ENCODE results near the gene BABAM2. TPM values are rescaled to one million over a fixed set of nuclear protein-coding genes. Genes with fewer than 3 reads are reported as not detected.
A peak's percentile ranks its signal among the peaks of the same experiment; 100 is the strongest.

BABAM2 gene
- total RNA-seq, 6 experiments from 2014 or later, result 17.1 to 39.4 (median 25.5) TPM

DNA sequence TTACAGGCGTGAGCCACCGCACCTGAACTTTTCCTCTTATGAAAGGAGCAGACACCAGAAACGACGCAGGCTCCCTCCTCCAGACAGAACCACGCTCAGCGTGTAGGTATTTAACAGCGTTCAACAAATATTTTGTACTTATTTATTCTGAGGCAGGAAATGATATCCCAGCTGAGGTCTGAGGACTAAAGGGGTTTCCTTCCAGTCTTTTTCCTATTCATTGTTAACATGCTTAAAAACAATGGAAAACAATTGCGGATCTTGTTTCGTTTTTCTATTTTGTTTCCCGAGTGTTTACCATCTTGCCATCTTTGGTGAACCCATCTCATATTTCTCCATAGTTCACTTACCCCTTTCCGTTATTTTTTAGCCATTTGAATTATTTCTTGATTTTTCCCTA, 458.4 kb downstream of the BABAM2 start:
- H3K4me1 ChIP-seq, result peaks cover 0 to 15% (median 6%) of the 10 kb centered on the region in 4 donors
- no peaks in the 10 kb centered on the region for H3K9me3 ChIP-seq
- intact Hi-C loops (cut with DNase I), result no loop called here
- DNase-seq, result no peak
- WGBS (ENCODE audit: insufficient coverage, low coverage, low lambda C conversion rate, missing lambda C conversion rate), result 80% methylated on average over 4 of the region's 11 CpGs
- H3K27ac ChIP-seq, result no peak overlapping the region
- no peaks in the 10 kb centered on the region for H3K27me3 ChIP-seq
- no peak overlapping the region for H3K4me3 ChIP-seq
- TF ChIP-seq POLR2A (IDR thresholded peaks at IDR 0.05), result no peak
- TF ChIP-seq, protein P1, sequence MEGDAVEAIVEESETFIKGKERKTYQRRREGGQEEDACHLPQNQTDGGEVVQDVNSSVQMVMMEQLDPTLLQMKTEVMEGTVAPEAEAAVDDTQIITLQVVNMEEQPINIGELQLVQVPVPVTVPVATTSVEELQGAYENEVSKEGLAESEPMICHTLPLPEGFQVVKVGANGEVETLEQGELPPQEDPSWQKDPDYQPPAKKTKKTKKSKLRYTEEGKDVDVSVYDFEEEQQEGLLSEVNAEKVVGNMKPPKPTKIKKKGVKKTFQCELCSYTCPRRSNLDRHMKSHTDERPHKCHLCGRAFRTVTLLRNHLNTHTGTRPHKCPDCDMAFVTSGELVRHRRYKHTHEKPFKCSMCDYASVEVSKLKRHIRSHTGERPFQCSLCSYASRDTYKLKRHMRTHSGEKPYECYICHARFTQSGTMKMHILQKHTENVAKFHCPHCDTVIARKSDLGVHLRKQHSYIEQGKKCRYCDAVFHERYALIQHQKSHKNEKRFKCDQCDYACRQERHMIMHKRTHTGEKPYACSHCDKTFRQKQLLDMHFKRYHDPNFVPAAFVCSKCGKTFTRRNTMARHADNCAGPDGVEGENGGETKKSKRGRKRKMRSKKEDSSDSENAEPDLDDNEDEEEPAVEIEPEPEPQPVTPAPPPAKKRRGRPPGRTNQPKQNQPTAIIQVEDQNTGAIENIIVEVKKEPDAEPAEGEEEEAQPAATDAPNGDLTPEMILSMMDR (IDR thresholded peaks at IDR 0.05), result no peak
- ATAC-seq, result no peak
- H3K36me3 ChIP-seq, result no peaks in the 10 kb centered on the region

DNA sequence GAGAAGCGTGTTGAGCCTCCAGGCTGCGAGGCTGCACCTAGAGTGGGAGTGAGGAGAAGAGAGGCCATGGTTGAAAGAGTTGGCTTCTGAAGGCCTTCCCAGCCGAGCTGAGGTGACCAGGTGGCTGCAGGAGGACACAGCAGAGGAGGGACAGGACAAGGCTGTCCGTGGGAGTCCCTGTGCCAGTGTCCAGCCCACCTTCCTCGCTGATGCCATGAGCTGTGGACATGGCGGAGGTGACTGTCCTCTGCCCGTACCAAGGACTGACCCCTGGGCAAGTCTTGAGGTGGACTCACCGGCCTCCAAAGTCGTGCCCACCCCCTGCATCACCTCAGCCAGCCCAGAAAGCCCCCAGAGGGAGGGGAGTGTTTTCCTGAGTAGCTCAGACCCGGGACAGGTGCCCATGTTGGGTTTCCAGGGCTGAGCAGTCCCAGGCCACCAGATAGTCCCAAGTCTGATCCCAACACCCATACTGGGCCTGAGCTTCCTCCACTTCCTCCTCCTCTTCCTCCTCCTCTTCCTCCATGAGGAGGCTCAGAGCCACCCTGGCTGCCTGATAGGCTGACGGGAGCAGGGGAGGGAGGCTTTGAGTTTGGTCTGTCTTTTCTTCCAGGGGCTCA, 459.1 kb downstream of the BABAM2 start:
- H3K4me3 ChIP-seq, result no peak overlapping the region
- no peaks in the 10 kb centered on the region for H3K27me3 ChIP-seq
- ATAC-seq, result no peak
- 75% methylated on average over 4 of the region's 11 CpGs for whole genome bisulfite sequencing (ENCODE audit: insufficient coverage, low coverage, low lambda C conversion rate, missing lambda C conversion rate)
- TF ChIP-seq, protein P1 (IDR thresholded peaks at IDR 0.05), result no peak
- TF ChIP-seq POLR2A (IDR thresholded peaks at IDR 0.05), result no peak
- intact Hi-C loops (cut with DNase I), result no loop called here
- no peak overlapping the region for H3K27ac ChIP-seq
- H3K9me3 ChIP-seq, result no peaks in the 10 kb centered on the region
- H3K4me1 ChIP-seq, result peaks cover 0 to 11% (median 5%) of the 10 kb centered on the region in 4 donors
- peak in 2 of 3 donors; percentile 14 to 48 for DNase-seq
- H3K36me3 ChIP-seq, result no peaks in the 10 kb centered on the region

DNA sequence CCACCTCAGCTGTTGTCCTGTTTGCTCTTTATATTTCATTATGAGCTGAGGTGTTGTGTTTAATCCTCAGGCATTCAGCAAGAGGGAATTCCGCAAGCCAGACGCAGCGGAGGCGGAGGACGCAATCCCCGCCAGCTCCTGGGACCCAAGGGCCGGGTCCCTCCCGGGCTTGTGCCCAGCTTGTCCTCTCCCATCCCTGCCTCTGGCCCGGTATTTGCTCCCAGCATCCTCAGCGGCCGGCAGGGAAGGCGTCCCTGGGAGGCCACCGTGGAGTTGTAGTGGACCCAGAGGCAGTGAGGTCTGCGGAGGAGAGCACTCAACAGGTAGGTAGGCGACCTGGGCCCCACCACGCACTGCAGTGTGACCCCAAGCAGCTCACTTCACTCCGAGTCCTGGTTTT, 459.7 kb downstream of the BABAM2 start:
- 98% methylated on average over 8 of the region's 17 CpGs for WGBS (ENCODE audit: insufficient coverage, low coverage, low lambda C conversion rate, missing lambda C conversion rate)
- no peak for TF ChIP-seq POLR2A (IDR thresholded peaks at IDR 0.05)
- TF ChIP-seq, protein P1 (IDR thresholded peaks at IDR 0.05), result no peak
- no peak overlapping the region for H3K27ac ChIP-seq
- intact Hi-C loops (cut with DNase I), result no loop called here
- ATAC-seq, result no peak
- no peaks in the 10 kb centered on the region for H3K36me3 ChIP-seq
- no peaks in the 10 kb centered on the region for H3K9me3 ChIP-seq
- no peak overlapping the region for H3K4me3 ChIP-seq
- no peaks in the 10 kb centered on the region for H3K27me3 ChIP-seq
- peaks cover 0 to 10% (median 4%) of the 10 kb centered on the region in 4 donors for H3K4me1 ChIP-seq
- peak in 1 of 3 donors; percentile 32 for DNase-seq

DNA sequence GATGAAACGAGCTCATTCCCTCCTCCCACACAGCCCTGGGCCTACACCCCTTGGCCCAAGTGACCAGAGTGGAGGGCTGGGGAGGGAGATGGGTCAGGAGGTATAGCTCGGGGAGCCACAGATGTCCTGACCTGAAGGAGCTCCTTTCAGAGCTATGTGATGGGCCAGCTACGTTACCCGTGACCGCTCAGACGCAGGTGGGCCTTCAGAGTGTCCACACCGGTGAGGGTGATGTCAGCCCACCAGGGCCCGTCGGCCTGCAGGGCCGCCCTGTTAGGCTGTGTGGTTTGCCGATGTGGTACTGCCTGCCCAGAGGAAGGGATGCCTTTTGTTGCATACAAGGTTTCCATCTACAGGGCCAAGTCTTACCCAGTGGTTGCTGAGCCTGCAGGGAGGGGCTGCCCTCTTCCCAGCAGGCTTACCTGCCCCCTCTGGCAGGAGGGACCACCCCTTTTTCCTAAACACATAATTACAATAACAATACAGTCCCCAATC, 460.3 kb downstream of the BABAM2 start:
- no peak overlapping the region for H3K27ac ChIP-seq
- no peak overlapping the region for H3K4me3 ChIP-seq
- no peaks in the 10 kb centered on the region for H3K36me3 ChIP-seq
- intact Hi-C loops (cut with DNase I), result no loop called here
- H3K27me3 ChIP-seq, result no peaks in the 10 kb centered on the region
- no peaks in the 10 kb centered on the region for H3K9me3 ChIP-seq
- no CpG with 5 or more reads among the region's 11 CpGs for WGBS (ENCODE audit: insufficient coverage, low coverage, low lambda C conversion rate, missing lambda C conversion rate)
- no peak for ATAC-seq
- peaks cover 0 to 10% (median 5%) of the 10 kb centered on the region in 4 donors for H3K4me1 ChIP-seq
- TF ChIP-seq, protein P1 (IDR thresholded peaks at IDR 0.05), result no peak
- TF ChIP-seq POLR2A (IDR thresholded peaks at IDR 0.05), result no peak
- peak in 1 of 3 donors; percentile 44 for DNase-seq

Data from right lobe of liver (tissue), 6 donors.